Stimulated activated naive CD4-positive, alpha-beta T cell (primary cell): Measurements from ENCODE around the gene CCDC15.
"Not testable (repeated sequence)": the region's sequence is repeated elsewhere in the genome, so short reads cannot be mapped to it uniquely, and the experiment has no call there.

Experiments used
- DNase-seq, 6 experiments: peaks; one replicate each; lab custom pipeline; 2025; lab: John Stamatoyannopoulos, UW

The CCDC15 gene

GRCh38 chr11:124942466-124943253 lies 11.3 kb upstream of the CCDC15 start:
- DNase-seq: no peak

GRCh38 chr11:124943254-124943616 lies 10.8 kb upstream of the CCDC15 start:
- DNase-seq: no peak

- peak in 2 of 6 experiments; percentile 3 to 18 for DNase-seq
Measured at GRCh38 chr11:124943741-124944140, 10.3 kb upstream of the CCDC15 start.

GRCh38 chr11:124944565-124944964 lies 9.4 kb upstream of the CCDC15 start:
- DNase-seq: no peak

- no peak for DNase-seq
Measured at GRCh38 chr11:124945826-124946225, 8.2 kb upstream of the CCDC15 start.

GRCh38 chr11:124946735-124947141 lies 7.3 kb upstream of the CCDC15 start:
- DNase-seq: no peak

- peak in 4 of 6 experiments; percentile 2 to 75 (median 60) for DNase-seq
Measured at GRCh38 chr11:124950601-124951330, 3.2 kb upstream of the CCDC15 start.

- no peak for DNase-seq
Measured at GRCh38 chr11:124951341-124951740, 2.7 kb upstream of the CCDC15 start.

GRCh38 chr11:124954590-124954955 lies 571 bp downstream of the CCDC15 start:
- no peak for DNase-seq

- no peak for DNase-seq
Measured at GRCh38 chr11:124955035-124955434, 1.0 kb downstream of the CCDC15 start.

GRCh38 chr11:124961972-124962609 lies 8.1 kb downstream of the CCDC15 start:
- DNase-seq: peak in 3 of 6 experiments; percentile 49 to 66 (median 66)

- DNase-seq: not testable (repeated sequence)
Measured at GRCh38 chr11:124968197-124968596, 14.2 kb downstream of the CCDC15 start.

GRCh38 chr11:124970925-124971324 lies 16.9 kb downstream of the CCDC15 start:
- DNase-seq: no peak

GRCh38 chr11:124971810-124972209 lies 17.8 kb downstream of the CCDC15 start:
- no peak for DNase-seq

- no peak for DNase-seq
Measured at GRCh38 chr11:124976531-124976930, 22.5 kb downstream of the CCDC15 start.

- DNase-seq: no peak
Measured at GRCh38 chr11:124977006-124977405, 23.0 kb downstream of the CCDC15 start.

GRCh38 chr11:124978316-124978715 lies 24.3 kb downstream of the CCDC15 start:
- DNase-seq: no peak

- DNase-seq: no peak
Measured at GRCh38 chr11:124982043-124982442, 28.0 kb downstream of the CCDC15 start.

- DNase-seq: no peak
Measured at GRCh38 chr11:124983674-124984511, 29.9 kb downstream of the CCDC15 start.

GRCh38 chr11:124984512-124984854 lies 30.5 kb downstream of the CCDC15 start:
- DNase-seq: no peak

- DNase-seq: no peak
Measured at GRCh38 chr11:124987096-124987495, 33.1 kb downstream of the CCDC15 start.

- DNase-seq: no peak
Measured at GRCh38 chr11:124988063-124988462, 34.1 kb downstream of the CCDC15 start.
